Liver (tissue), 9 donors: Measurements from ENCODE around the gene TIMP3. TPM values are rescaled to one million over a fixed set of nuclear protein-coding genes. Genes with fewer than 3 reads are reported as not detected.

Source experiments
- DNase-seq: peaks from one replicate; pipeline ENCODE4 v3.0.0-alpha.2; 2017; ENCODE audit warnings: low spot score
- H3K27ac ChIP-seq, 2 donors: one replicate each; pipeline ENCODE4 v1.7.0; 2013; ENCODE audit warnings: inconsistent platforms in 2 of 2, low read length in 2 of 2, control low read depth in 1 of 2, low read depth in 1 of 2, mild to moderate bottlenecking in 1 of 2
- H3K27me3 ChIP-seq, 4 donors: one replicate each; pipeline versions ENCODE4 v1.6.1 to v1.7.0; 2013; ENCODE audit warnings: low read length in 3 of 4, inconsistent platforms in 1 of 4, mild to moderate bottlenecking in 1 of 4, moderate library complexity in 1 of 4; ENCODE audit not compliant: control insufficient read depth in 4 of 4, insufficient read depth in 4 of 4
- H3K36me3 ChIP-seq, 4 donors: one replicate each; pipeline versions ENCODE4 v1.6.1 to v1.7.0; 2013; ENCODE audit warnings: low read length in 3 of 4, mild to moderate bottlenecking in 3 of 4, low read depth in 1 of 4, moderate library complexity in 1 of 4; ENCODE audit not compliant: control insufficient read depth in 4 of 4, insufficient read depth in 3 of 4
- H3K4me1 ChIP-seq, 4 donors: one replicate each; pipeline versions ENCODE4 v1.6.1 to v1.7.0; 2013; ENCODE audit warnings: low read length in 3 of 4, mild to moderate bottlenecking in 3 of 4, moderate library complexity in 1 of 4; ENCODE audit not compliant: control insufficient read depth in 4 of 4, insufficient read depth in 4 of 4
- H3K4me3 ChIP-seq, 3 donors: one replicate each; pipeline versions ENCODE4 v1.6.1 to v1.7.0; 2013; ENCODE audit warnings: low read length in 3 of 3, control low read depth in 1 of 3, low read depth in 1 of 3, mild to moderate bottlenecking in 1 of 3
- H3K9ac ChIP-seq, 2 donors: one replicate each; pipeline ENCODE4 v1.7.0; 2013; ENCODE audit warnings: low read length in 2 of 2, mild to moderate bottlenecking in 2 of 2, moderate library complexity in 2 of 2, control low read depth in 1 of 2, low read depth in 1 of 2
- H3K9me3 ChIP-seq, 4 donors: one replicate each; pipeline versions ENCODE4 v1.6.1 to v1.7.0; 2013; ENCODE audit warnings: low read length in 3 of 4; ENCODE audit not compliant: control insufficient read depth in 4 of 4
- EGR1 ChIP-seq, 2 donors: IDR thresholded peaks; 2 replicates each; pipeline ENCODE4 v1.6.1; 2016 to 2018; ENCODE audit warnings: antibody characterized with exemption in 2 of 2, low read depth in 2 of 2
- FOXA1 ChIP-seq: IDR thresholded peaks from 2 replicates; pipeline ENCODE4 v1.6.1; 2016; ENCODE audit warnings: antibody characterized with exemption
- FOXA2 ChIP-seq: IDR thresholded peaks from 2 replicates; pipeline ENCODE4 v1.6.1; 2016; ENCODE audit warnings: antibody characterized with exemption
- GABPA ChIP-seq, 2 donors: IDR thresholded peaks in 1 of 2; conservative IDR thresholded peaks in 1 of 2; 2 replicates each; pipeline ENCODE4 v1.6.1; 2016; ENCODE audit warnings: antibody characterized with exemption in 2 of 2, mild to moderate bottlenecking in 1 of 2, moderate library complexity in 1 of 2
- HNF4A ChIP-seq, 2 donors: conservative IDR thresholded peaks; 2 replicates each; pipeline ENCODE4 v1.6.1; 2016; ENCODE audit warnings: antibody characterized with exemption in 2 of 2, mild to moderate bottlenecking in 2 of 2
- HNF4G ChIP-seq: IDR thresholded peaks from 2 replicates; pipeline ENCODE4 v1.6.1; 2016; ENCODE audit warnings: antibody characterized with exemption
- JUND ChIP-seq, 2 donors: IDR thresholded peaks; 2 replicates each; pipeline ENCODE4 v1.6.1; 2016; ENCODE audit warnings: antibody characterized with exemption in 2 of 2
- NR2F2 ChIP-seq: IDR thresholded peaks from 2 replicates; pipeline ENCODE4 v1.6.1; 2016; ENCODE audit warnings: antibody characterized with exemption
- RAD21 ChIP-seq, 2 donors: IDR thresholded peaks; 2 replicates each; pipeline ENCODE4 v1.6.1; 2016; ENCODE audit warnings: antibody characterized with exemption in 2 of 2, mild to moderate bottlenecking in 2 of 2
- RXRA ChIP-seq, 2 donors: IDR thresholded peaks; 2 replicates each; pipeline ENCODE4 v1.6.1; 2017 to 2018; ENCODE audit warnings: antibody characterized with exemption in 2 of 2, mild to moderate bottlenecking in 1 of 2
- SP1 ChIP-seq: IDR thresholded peaks from 2 replicates; pipeline ENCODE4 v1.6.1; 2018; ENCODE audit warnings: antibody characterized with exemption, mild to moderate bottlenecking
- TAF1 ChIP-seq: conservative IDR thresholded peaks from 2 replicates; pipeline ENCODE4 v1.6.1; 2016; ENCODE audit warnings: antibody characterized with exemption, mild to moderate bottlenecking
- YY1 ChIP-seq: IDR thresholded peaks from 2 replicates; pipeline ENCODE4 v1.6.1; 2016; ENCODE audit warnings: antibody characterized with exemption, mild to moderate bottlenecking
- WGBS: extraction: QIAGEN DNeasy Blood & Tissue Kit; methylation state at CpG from one replicate; pipeline ENCODE4 v1.1.7; 2013; 5-methylcytosine and 5-hydroxymethylcytosine counted together
- polyA plus RNA-seq, 2 donors: library from polyadenylated mRNA; stranded (reverse) in 1 of 2; unstranded in 1 of 2; fragments of 200-250 nt in 1 of 2; fragments of >200 nt in 1 of 2; fragmentation: Nextera tagmentation in 1 of 2; extraction: Ambion mirVana in 1 of 2; gene quantifications; one replicate each; pipeline versions ENCODE4 v1.2.1 to v1.2.3, GENCODE V29; 2013 to 2015
- total RNA-seq, 2 donors: library from RNA; depleted of rRNA; stranded (reverse); fragments of >200 nt; gene quantifications; one replicate each; pipeline ENCODE4 v1.2.3, GENCODE V29; 2014
- TF ChIP-seq, protein P1 (sequence below): IDR thresholded peaks from 2 replicates; pipeline ENCODE4 v1.6.1; 2016; ENCODE audit warnings: antibody characterized with exemption
- TF ChIP-seq, protein P2 (sequence below): IDR thresholded peaks from 2 replicates; pipeline ENCODE4 v1.6.1; 2016; ENCODE audit warnings: antibody characterized with exemption
- TF ChIP-seq, protein P3 (sequence below): fragments of 150-350 bp; IDR thresholded peaks from 2 replicates; pipeline ENCODE4 v1.5.1; 2017; ENCODE audit warnings: improper control_type of control experiment, low read depth, low read length; ENCODE audit not compliant: missing input control
- TF ChIP-seq, protein P4 (sequence below): IDR thresholded peaks from 2 replicates; pipeline ENCODE4 v1.6.1; 2016; ENCODE audit warnings: antibody characterized with exemption
- TF ChIP-seq, protein P5 (sequence below): IDR thresholded peaks from 2 replicates; pipeline ENCODE4 v1.6.1; 2016; ENCODE audit warnings: antibody characterized with exemption, mild to moderate bottlenecking
- donor health status: healthy.
- donor health status: healthy.
- donor health status: healthy.
- donor health status: healthy.
- donor health status: healthy.

The TIMP3 gene
- total and polyA plus RNA-seq, 4 donors: 28.0 to 44.0 (median 31.2) TPM

DNA sequence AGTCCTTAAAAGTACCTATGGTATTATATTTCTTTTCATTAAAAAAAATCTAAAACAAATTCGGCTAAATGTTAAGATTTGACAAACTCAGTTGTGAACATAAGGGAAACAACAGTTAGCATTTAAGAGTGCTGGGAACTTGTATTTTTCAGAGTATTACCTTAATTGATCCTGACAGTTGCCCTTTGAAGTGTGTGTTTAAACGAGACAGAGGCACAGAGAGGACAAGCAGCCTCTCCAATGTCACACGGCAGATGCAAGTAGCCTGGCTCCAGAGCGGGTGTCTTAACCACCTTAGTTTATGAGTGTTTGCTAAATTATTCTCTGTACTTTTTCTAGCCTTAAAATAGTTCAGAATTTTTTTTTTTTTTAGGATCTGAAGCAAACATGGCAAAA, 80.9 kb downstream of the TIMP3 start:
- Histone ChIP-seq H3K4me3 (no peak overlapping the region), H3K4me1 (no peaks in the 10 kb centered on the region), H3K36me3 (no peaks in the 10 kb centered on the region), H3K9ac (no peak overlapping the region), H3K27me3 (no peaks in the 10 kb centered on the region), H3K9me3 (no peaks in the 10 kb centered on the region), H3K27ac (no peak overlapping the region)
- TF ChIP-seq, protein P1, sequence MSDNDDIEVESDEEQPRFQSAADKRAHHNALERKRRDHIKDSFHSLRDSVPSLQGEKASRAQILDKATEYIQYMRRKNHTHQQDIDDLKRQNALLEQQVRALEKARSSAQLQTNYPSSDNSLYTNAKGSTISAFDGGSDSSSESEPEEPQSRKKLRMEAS: no peak
- TF ChIP-seq FOXA1: no peak
- TF ChIP-seq RXRA (IDR thresholded peaks at IDR 0.05): no peak
- TF ChIP-seq, protein P2, sequence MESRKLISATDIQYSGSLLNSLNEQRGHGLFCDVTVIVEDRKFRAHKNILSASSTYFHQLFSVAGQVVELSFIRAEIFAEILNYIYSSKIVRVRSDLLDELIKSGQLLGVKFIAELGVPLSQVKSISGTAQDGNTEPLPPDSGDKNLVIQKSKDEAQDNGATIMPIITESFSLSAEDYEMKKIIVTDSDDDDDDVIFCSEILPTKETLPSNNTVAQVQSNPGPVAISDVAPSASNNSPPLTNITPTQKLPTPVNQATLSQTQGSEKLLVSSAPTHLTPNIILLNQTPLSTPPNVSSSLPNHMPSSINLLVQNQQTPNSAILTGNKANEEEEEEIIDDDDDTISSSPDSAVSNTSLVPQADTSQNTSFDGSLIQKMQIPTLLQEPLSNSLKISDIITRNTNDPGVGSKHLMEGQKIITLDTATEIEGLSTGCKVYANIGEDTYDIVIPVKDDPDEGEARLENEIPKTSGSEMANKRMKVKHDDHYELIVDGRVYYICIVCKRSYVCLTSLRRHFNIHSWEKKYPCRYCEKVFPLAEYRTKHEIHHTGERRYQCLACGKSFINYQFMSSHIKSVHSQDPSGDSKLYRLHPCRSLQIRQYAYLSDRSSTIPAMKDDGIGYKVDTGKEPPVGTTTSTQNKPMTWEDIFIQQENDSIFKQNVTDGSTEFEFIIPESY: no peak
- no peak for TF ChIP-seq JUND (IDR thresholded peaks at IDR 0.05)
- TF ChIP-seq FOXA2: no peak
- no peak for TF ChIP-seq YY1
- no peak for TF ChIP-seq RAD21 (IDR thresholded peaks at IDR 0.05)
- TF ChIP-seq, protein P3, sequence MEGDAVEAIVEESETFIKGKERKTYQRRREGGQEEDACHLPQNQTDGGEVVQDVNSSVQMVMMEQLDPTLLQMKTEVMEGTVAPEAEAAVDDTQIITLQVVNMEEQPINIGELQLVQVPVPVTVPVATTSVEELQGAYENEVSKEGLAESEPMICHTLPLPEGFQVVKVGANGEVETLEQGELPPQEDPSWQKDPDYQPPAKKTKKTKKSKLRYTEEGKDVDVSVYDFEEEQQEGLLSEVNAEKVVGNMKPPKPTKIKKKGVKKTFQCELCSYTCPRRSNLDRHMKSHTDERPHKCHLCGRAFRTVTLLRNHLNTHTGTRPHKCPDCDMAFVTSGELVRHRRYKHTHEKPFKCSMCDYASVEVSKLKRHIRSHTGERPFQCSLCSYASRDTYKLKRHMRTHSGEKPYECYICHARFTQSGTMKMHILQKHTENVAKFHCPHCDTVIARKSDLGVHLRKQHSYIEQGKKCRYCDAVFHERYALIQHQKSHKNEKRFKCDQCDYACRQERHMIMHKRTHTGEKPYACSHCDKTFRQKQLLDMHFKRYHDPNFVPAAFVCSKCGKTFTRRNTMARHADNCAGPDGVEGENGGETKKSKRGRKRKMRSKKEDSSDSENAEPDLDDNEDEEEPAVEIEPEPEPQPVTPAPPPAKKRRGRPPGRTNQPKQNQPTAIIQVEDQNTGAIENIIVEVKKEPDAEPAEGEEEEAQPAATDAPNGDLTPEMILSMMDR: no peak
- TF ChIP-seq, protein P4, sequence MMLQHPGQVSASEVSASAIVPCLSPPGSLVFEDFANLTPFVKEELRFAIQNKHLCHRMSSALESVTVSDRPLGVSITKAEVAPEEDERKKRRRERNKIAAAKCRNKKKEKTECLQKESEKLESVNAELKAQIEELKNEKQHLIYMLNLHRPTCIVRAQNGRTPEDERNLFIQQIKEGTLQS: no peak
- no peak for TF ChIP-seq TAF1
- no peak for TF ChIP-seq HNF4A (conservative IDR thresholded peaks at IDR 0.05)
- TF ChIP-seq HNF4G: no peak
- TF ChIP-seq, protein P5, sequence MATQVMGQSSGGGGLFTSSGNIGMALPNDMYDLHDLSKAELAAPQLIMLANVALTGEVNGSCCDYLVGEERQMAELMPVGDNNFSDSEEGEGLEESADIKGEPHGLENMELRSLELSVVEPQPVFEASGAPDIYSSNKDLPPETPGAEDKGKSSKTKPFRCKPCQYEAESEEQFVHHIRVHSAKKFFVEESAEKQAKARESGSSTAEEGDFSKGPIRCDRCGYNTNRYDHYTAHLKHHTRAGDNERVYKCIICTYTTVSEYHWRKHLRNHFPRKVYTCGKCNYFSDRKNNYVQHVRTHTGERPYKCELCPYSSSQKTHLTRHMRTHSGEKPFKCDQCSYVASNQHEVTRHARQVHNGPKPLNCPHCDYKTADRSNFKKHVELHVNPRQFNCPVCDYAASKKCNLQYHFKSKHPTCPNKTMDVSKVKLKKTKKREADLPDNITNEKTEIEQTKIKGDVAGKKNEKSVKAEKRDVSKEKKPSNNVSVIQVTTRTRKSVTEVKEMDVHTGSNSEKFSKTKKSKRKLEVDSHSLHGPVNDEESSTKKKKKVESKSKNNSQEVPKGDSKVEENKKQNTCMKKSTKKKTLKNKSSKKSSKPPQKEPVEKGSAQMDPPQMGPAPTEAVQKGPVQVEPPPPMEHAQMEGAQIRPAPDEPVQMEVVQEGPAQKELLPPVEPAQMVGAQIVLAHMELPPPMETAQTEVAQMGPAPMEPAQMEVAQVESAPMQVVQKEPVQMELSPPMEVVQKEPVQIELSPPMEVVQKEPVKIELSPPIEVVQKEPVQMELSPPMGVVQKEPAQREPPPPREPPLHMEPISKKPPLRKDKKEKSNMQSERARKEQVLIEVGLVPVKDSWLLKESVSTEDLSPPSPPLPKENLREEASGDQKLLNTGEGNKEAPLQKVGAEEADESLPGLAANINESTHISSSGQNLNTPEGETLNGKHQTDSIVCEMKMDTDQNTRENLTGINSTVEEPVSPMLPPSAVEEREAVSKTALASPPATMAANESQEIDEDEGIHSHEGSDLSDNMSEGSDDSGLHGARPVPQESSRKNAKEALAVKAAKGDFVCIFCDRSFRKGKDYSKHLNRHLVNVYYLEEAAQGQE: no peak
- TF ChIP-seq NR2F2: no peak
- no peak for TF ChIP-seq GABPA (IDR thresholded peaks at IDR 0.05 in 1 of 2, conservative IDR thresholded peaks at IDR 0.05 in 1 of 2)
- TF ChIP-seq SP1: no peak
- no peak for TF ChIP-seq EGR1 (IDR thresholded peaks at IDR 0.05; ENCODE audit: low read depth in 2 of 2)
- WGBS: 71% methylated on average over 4 of the region's 4 CpGs
- no peak for DNase-seq
